BLaER1 (cell line): ENCODE data around the gene C10orf62.
"Not testable (repeated sequence)": the region's sequence is repeated elsewhere in the genome, so short reads cannot be mapped to it uniquely, and the experiment has no call there.

Experiments used
- H3K27ac ChIP-seq: shearing (Covaris generic); formaldehyde crosslinking; 2 replicates; pipeline ENCODE4 v1.8.1; 2022
- H3K27me3 ChIP-seq: shearing (Covaris generic); formaldehyde crosslinking; 2 replicates; pipeline ENCODE4 v1.8.1; 2022
- H3K36me3 ChIP-seq: shearing (Covaris generic); formaldehyde crosslinking; 2 replicates; pipeline ENCODE4 v1.8.1; 2022
- H3K4me1 ChIP-seq: shearing (Covaris generic); formaldehyde crosslinking; 2 replicates; pipeline ENCODE4 v1.8.1; 2022
- H3K4me2 ChIP-seq: shearing (Covaris generic); formaldehyde crosslinking; 2 replicates; pipeline ENCODE4 v1.8.1; 2022
- H3K4me3 ChIP-seq: shearing (Covaris generic); formaldehyde crosslinking; 2 replicates; pipeline ENCODE4 v1.8.1; 2022
- H3K9ac ChIP-seq: shearing (Covaris generic); formaldehyde crosslinking; 2 replicates; pipeline ENCODE4 v1.8.1; 2022
- H3K9me3 ChIP-seq: shearing (Covaris generic); formaldehyde crosslinking; 2 replicates; pipeline ENCODE4 v1.8.1; 2022
- H4K20me1 ChIP-seq: shearing (Covaris generic); formaldehyde crosslinking; 2 replicates; pipeline ENCODE4 v1.8.1; 2022
- Cebpa-rat ChIP-seq: shearing (Covaris generic); IDR thresholded peaks from 2 replicates; pipeline ENCODE4 v1.8.1; 2022

The C10orf62 gene

GRCh38 chr10:97618733-97619132 is 29.2 kb downstream of the C10orf62 start:
- Histone ChIP-seq H3K27ac (no peak overlapping the region), H3K27me3 (no peaks in the 10 kb centered on the region), H3K9me3 (no peaks in the 10 kb centered on the region), H3K4me3 (no peak overlapping the region), H3K36me3 (no peaks in the 10 kb centered on the region), H3K9ac (no peak overlapping the region), H3K4me2 (no peak overlapping the region), H4K20me1 (no peaks in the 10 kb centered on the region), H3K4me1 (no peaks in the 10 kb centered on the region)
- no peak for TF ChIP-seq Cebpa-rat

- no peaks in the 10 kb centered on the region for H3K27me3 ChIP-seq
- H3K27ac ChIP-seq = no peak overlapping the region
- no peak overlapping the region for H3K4me2 ChIP-seq
- no peak overlapping the region for H3K4me3 ChIP-seq
- TF ChIP-seq Cebpa-rat = no peak
- no peak overlapping the region for H3K9ac ChIP-seq
- H3K36me3 ChIP-seq = no peaks in the 10 kb centered on the region
- no peaks in the 10 kb centered on the region for H3K9me3 ChIP-seq
- no peaks in the 10 kb centered on the region for H4K20me1 ChIP-seq
- H3K4me1 ChIP-seq = no peaks in the 10 kb centered on the region
These were observed 33.8 kb downstream of the C10orf62 start for GRCh38 chr10:97623277-97623676.

- no peak for TF ChIP-seq Cebpa-rat
These were observed 38.2 kb downstream of the C10orf62 start for GRCh38 chr10:97627731-97628130.

GRCh38 chr10:97628228-97628627 is 38.7 kb downstream of the C10orf62 start:
- Histone ChIP-seq H3K9ac (no peak overlapping the region), H3K9me3 (peaks cover 6% of the 10 kb centered on the region; the same call in 1 of the 2 replicates), H4K20me1 (no peaks in the 10 kb centered on the region), H3K4me1 (no peaks in the 10 kb centered on the region), H3K4me3 (no peak overlapping the region), H3K36me3 (no peaks in the 10 kb centered on the region), H3K4me2 (no peak overlapping the region), H3K27me3 (no peaks in the 10 kb centered on the region), H3K27ac (no peak overlapping the region)
- no peak for TF ChIP-seq Cebpa-rat

More at GRCh38 chr10:97627731-97628130, 38.2 kb downstream of the C10orf62 start:
- H3K9me3 ChIP-seq = 0 out of 2 replicates have a peak, but pooled peaks cover 1% of the 10 kb centered on the region
- no peak overlapping the region for H3K4me2 ChIP-seq
- no peaks in the 10 kb centered on the region for H3K4me1 ChIP-seq
- no peaks in the 10 kb centered on the region for H3K27me3 ChIP-seq
- no peak overlapping the region for H3K27ac ChIP-seq
- no peaks in the 10 kb centered on the region for H3K36me3 ChIP-seq
- no peak overlapping the region for H3K4me3 ChIP-seq
- H3K9ac ChIP-seq = no peak overlapping the region
- H4K20me1 ChIP-seq = no peaks in the 10 kb centered on the region

GRCh38 chr10:97629289-97629688 is 39.8 kb downstream of the C10orf62 start:
- H3K27ac ChIP-seq = no peak overlapping the region
- no peak overlapping the region for H3K4me3 ChIP-seq
- H3K4me1 ChIP-seq = no peaks in the 10 kb centered on the region
- no peak for TF ChIP-seq Cebpa-rat
- H4K20me1 ChIP-seq = no peaks in the 10 kb centered on the region
- no peaks in the 10 kb centered on the region for H3K27me3 ChIP-seq
- H3K9me3 ChIP-seq = peaks cover 10% of the 10 kb centered on the region; the same call in 1 of the 2 replicates
- no peak overlapping the region for H3K4me2 ChIP-seq
- no peak overlapping the region for H3K9ac ChIP-seq
- no peaks in the 10 kb centered on the region for H3K36me3 ChIP-seq

GRCh38 chr10:97631098-97631497 is 41.6 kb downstream of the C10orf62 start:
- no peak for TF ChIP-seq Cebpa-rat
- Histone ChIP-seq H3K9ac (no peak overlapping the region), H3K27me3 (no peaks in the 10 kb centered on the region), H3K4me3 (no peak overlapping the region), H3K36me3 (no peaks in the 10 kb centered on the region), H4K20me1 (no peaks in the 10 kb centered on the region), H3K4me1 (no peaks in the 10 kb centered on the region), H3K27ac (no peak overlapping the region), H3K9me3 (peaks cover 10% of the 10 kb centered on the region; the same call in 1 of the 2 replicates), H3K4me2 (no peak overlapping the region)

- Histone ChIP-seq H3K4me3 (no peak within 1 kb of the TSS), H3K27me3 (no peaks in the 10 kb centered on the region), H3K27ac (no peak within 1 kb of the TSS), H3K9me3 (peaks cover 10% of the 10 kb centered on the region; the same call in 1 of the 2 replicates), H3K4me1 (no peaks in the 10 kb centered on the region), H3K4me2 (no peak within 1 kb of the TSS), H4K20me1 (no peaks in the 10 kb centered on the region), H3K36me3 (no peaks in the 10 kb centered on the region), H3K9ac (no peak within 1 kb of the TSS)
- TF ChIP-seq Cebpa-rat = no peak
These were observed 43.7 kb downstream of the C10orf62 start, which contains the start of gene MORN4 for GRCh38 chr10:97632949-97633884. Gene MORN4, minus strand, starts transcription at chr10:97633500. Its CDS starts 13,847 bp downstream, at chr10:97619653.

- Histone ChIP-seq H3K9ac (no peak overlapping the region), H3K9me3 (peaks cover 10% of the 10 kb centered on the region; the same call in 1 of the 2 replicates), H3K27me3 (no peaks in the 10 kb centered on the region), H3K4me1 (no peaks in the 10 kb centered on the region), H3K4me2 (no peak overlapping the region), H3K36me3 (no peaks in the 10 kb centered on the region), H4K20me1 (no peaks in the 10 kb centered on the region), H3K27ac (no peak overlapping the region), H3K4me3 (no peak overlapping the region)
- no peak for TF ChIP-seq Cebpa-rat
These were observed 44.4 kb downstream of the C10orf62 start for GRCh38 chr10:97633921-97634320.

- H3K4me2 ChIP-seq = no peak overlapping the region
- H3K36me3 ChIP-seq = no peaks in the 10 kb centered on the region
- H3K27me3 ChIP-seq = no peaks in the 10 kb centered on the region
- H3K9ac ChIP-seq = no peak overlapping the region
- H3K27ac ChIP-seq = no peak overlapping the region
- no peaks in the 10 kb centered on the region for H3K4me1 ChIP-seq
- H3K4me3 ChIP-seq = no peak overlapping the region
- no peaks in the 10 kb centered on the region for H4K20me1 ChIP-seq
- peaks cover 14% of the 10 kb centered on the region for H3K9me3 ChIP-seq
- TF ChIP-seq Cebpa-rat = no peak
These were observed 46.1 kb downstream of the C10orf62 start for GRCh38 chr10:97635577-97635976.

GRCh38 chr10:97639090-97639489 is 49.6 kb downstream of the C10orf62 start:
- H4K20me1 ChIP-seq = peaks cover 13% of the 10 kb centered on the region; the same call in 1 of the 2 replicates
- peaks cover 13% of the 10 kb centered on the region for H3K4me1 ChIP-seq
- H3K4me3 ChIP-seq, H3K36me3 ChIP-seq, H3K9me3 ChIP-seq, H3K27me3 ChIP-seq, H3K4me2 ChIP-seq, H3K27ac ChIP-seq, H3K9ac ChIP-seq: not testable (repeated sequence)
